ENCODE data around the gene MARCHF3.
A peak's percentile ranks its signal among the peaks of the same experiment; 100 is the strongest.

DNA sequence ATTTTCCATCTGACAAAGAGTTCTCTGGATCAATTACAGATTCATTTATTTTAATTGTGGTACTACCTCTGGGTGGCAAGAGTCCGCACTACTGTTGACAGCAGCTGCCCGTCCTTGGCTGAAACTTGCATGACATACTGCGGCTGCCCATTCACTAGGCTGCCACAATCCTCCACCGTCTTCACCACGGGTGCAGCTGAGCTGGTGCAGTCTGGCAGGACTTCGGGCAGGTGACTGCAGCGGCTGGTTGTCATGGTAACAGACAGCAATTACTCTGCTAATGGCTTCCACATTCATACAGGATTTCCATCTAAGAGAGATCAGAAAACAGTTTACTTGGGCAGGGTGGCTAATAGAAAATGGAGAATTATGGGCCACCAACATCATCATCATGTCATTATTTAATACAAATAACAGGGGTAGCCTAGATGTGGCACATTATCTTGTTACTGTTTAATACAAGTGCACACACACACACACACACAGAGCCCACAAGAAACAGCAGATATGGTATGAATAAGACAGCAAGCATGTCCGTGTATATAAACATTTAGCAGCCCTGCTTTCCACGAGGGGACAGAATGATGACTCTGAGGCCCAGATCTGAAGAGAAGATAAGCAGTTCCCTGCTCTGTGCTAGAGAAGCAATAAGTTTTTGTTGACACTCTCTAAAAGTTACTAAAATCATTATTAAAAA is 112.3 kb downstream of the MARCHF3 start:
- TF ChIP-seq CHD2 (IDR thresholded peaks at IDR 0.05; ENCODE audit: low read length, partially characterized antibody) (no peak), CTCF (IDR thresholded peaks at IDR 0.05) (no peak), RFX5 (IDR thresholded peaks at IDR 0.05) (no peak), MAZ (IDR thresholded peaks at IDR 0.05; ENCODE audit: borderline replicate concordance, low read depth, low read length) (no peak), SMC3 (IDR thresholded peaks at IDR 0.05) (no peak)
- TF ChIP-seq, protein P1, sequence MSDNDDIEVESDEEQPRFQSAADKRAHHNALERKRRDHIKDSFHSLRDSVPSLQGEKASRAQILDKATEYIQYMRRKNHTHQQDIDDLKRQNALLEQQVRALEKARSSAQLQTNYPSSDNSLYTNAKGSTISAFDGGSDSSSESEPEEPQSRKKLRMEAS (IDR thresholded peaks at IDR 0.05) = 0 out of 2 replicates have a peak, but pooled peaks have one; percentile 24

Measured in A549 (cell line).